Osteocyte (in vitro differentiated cells): ENCODE data around the gene MAP3K20. TPM values are rescaled to one million over a fixed set of nuclear protein-coding genes. Genes with fewer than 3 reads are reported as not detected.
"Not testable (repeated sequence)": the region's sequence is repeated elsewhere in the genome, so short reads cannot be mapped to it uniquely, and the experiment has no call there.

Experiments
- DNase-seq: peaks from one replicate; pipeline ENCODE4 v3.0.0; 2021; ENCODE audit warnings: mixed read lengths; ENCODE audit not compliant: unreplicated experiment; ENCODE audit errors: extremely low spot score
- H3K27ac Mint-ChIP-seq: one replicate; pipeline ENCODE4 v1.8.0; 2021; ENCODE audit warnings: mild to moderate bottlenecking, mixed read lengths; ENCODE audit not compliant: unreplicated experiment
- H3K27me3 Mint-ChIP-seq: one replicate; pipeline ENCODE4 v1.8.0; 2021; ENCODE audit warnings: mixed read lengths; ENCODE audit not compliant: unreplicated experiment
- H3K36me3 Mint-ChIP-seq: one replicate; pipeline ENCODE4 v1.8.0; 2021; ENCODE audit warnings: mixed read lengths; ENCODE audit not compliant: unreplicated experiment
- H3K4me1 Mint-ChIP-seq: one replicate; pipeline ENCODE4 v1.8.0; 2021; ENCODE audit warnings: mixed read lengths; ENCODE audit not compliant: unreplicated experiment
- H3K4me3 Mint-ChIP-seq: one replicate; pipeline ENCODE4 v1.8.0; 2021; ENCODE audit warnings: mild to moderate bottlenecking, moderate library complexity, mixed read lengths; ENCODE audit not compliant: unreplicated experiment
- H3K9me3 Mint-ChIP-seq: one replicate; pipeline ENCODE4 v1.8.0; 2021; ENCODE audit warnings: mixed read lengths; ENCODE audit not compliant: unreplicated experiment
- total RNA-seq: library from RNA; stranded (reverse); gene quantifications from 2 replicates; pipeline ENCODE4 v1.2.1, GENCODE V29; 2021
- TF ChIP-seq, protein P1 (sequence below): fragments of 200-600 bp; sonication (generic); IDR thresholded peaks from 2 replicates; pipeline ENCODE4 v1.5.0; 2021; ENCODE audit warnings: antibody characterized with exemption, mild to moderate bottlenecking, moderate library complexity

Gene MAP3K20
- total RNA-seq, 1 donor from 2014 or later: 57.4 TPM

DNA sequence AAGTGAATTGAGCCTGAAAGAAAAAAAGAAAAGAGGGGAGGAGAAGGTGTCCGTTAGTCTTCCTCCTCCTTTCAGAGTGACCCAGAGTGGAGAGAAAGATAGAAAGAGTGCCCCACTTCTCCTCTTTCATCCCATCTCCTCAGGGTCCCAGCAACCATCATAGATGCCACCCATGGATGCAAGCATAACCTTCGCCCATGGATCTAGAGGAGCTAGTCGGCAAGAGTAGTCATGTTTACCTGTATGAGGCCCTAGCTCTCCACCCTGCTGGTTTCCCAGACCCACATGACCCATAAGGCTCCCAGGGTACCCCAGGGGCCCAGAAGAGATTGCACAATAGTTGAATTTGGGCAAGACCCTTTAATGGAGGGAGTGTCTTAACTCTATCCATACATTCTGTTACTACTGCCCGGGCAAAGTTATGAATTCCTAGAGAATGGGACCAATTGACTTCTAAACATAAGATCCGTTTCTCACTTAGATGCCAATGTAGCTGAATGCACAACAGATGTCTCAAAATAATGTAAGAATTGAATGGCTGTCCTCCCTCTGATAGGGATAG lies 223.0 kb downstream of the MAP3K20 start:
- no peaks in the 10 kb centered on the region for H3K27me3 Mint-ChIP-seq
- no peak for DNase-seq
- peaks cover 2% of the 10 kb centered on the region for H3K36me3 Mint-ChIP-seq
- H3K4me3 Mint-ChIP-seq: no peak overlapping the region
- peaks cover 39% of the 10 kb centered on the region for H3K9me3 Mint-ChIP-seq
- H3K27ac Mint-ChIP-seq: no peak overlapping the region
- TF ChIP-seq, protein P1, sequence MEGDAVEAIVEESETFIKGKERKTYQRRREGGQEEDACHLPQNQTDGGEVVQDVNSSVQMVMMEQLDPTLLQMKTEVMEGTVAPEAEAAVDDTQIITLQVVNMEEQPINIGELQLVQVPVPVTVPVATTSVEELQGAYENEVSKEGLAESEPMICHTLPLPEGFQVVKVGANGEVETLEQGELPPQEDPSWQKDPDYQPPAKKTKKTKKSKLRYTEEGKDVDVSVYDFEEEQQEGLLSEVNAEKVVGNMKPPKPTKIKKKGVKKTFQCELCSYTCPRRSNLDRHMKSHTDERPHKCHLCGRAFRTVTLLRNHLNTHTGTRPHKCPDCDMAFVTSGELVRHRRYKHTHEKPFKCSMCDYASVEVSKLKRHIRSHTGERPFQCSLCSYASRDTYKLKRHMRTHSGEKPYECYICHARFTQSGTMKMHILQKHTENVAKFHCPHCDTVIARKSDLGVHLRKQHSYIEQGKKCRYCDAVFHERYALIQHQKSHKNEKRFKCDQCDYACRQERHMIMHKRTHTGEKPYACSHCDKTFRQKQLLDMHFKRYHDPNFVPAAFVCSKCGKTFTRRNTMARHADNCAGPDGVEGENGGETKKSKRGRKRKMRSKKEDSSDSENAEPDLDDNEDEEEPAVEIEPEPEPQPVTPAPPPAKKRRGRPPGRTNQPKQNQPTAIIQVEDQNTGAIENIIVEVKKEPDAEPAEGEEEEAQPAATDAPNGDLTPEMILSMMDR: no peak
- H3K4me1 Mint-ChIP-seq: no peaks in the 10 kb centered on the region

DNA sequence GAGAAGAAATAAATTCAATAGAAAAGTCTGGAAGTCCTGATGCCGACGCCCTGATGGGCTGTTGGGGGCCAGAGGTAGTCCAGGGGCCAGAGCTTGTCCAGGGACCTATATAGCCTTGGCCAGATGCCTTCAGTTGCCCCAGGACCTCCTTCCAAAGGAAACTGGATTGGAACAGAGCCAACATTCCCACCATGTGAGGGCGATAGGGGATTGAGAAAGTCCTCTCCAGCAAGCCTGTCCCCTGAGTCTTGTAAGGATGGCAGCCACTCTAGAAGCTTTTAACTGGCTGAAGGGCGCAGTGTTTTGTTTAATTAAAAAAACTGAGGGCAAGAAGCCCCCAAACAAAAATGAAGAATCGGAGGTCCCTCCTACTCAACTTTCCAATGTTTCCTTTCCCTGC lies 224.1 kb downstream of the MAP3K20 start:
- no peak for DNase-seq
- H3K27me3 Mint-ChIP-seq: peaks cover 3% of the 10 kb centered on the region
- H3K4me1 Mint-ChIP-seq: no peaks in the 10 kb centered on the region
- H3K27ac Mint-ChIP-seq: no peak overlapping the region
- no peak overlapping the region for H3K4me3 Mint-ChIP-seq
- peaks cover 2% of the 10 kb centered on the region for H3K36me3 Mint-ChIP-seq
- peaks cover 39% of the 10 kb centered on the region for H3K9me3 Mint-ChIP-seq
- TF ChIP-seq, protein P1: no peak

DNA sequence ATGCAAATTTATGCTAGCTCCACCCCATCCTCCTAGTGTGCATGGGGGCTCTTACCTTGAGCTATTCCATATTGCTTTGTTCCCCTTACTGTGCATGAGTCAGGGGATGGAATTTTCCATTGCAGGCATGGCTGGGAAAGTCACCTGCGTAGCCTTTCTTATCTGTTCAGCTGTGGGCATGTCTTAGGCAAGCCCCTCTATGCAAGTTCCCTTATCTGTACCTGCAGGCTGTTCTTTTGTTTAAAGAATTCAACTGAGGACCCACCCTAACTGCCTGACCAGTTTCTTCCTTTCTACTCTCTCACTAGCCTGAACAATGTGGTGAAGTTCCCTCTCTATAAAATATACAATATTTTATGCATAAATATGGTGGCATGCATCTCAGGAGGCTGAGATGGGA lies 224.8 kb downstream of the MAP3K20 start:
- peaks cover 6% of the 10 kb centered on the region for H3K27me3 Mint-ChIP-seq
- no peaks in the 10 kb centered on the region for H3K4me1 Mint-ChIP-seq
- peaks cover 2% of the 10 kb centered on the region for H3K36me3 Mint-ChIP-seq
- no peak for DNase-seq
- TF ChIP-seq, protein P1: no peak
- H3K27ac Mint-ChIP-seq: no peak overlapping the region
- peaks cover 39% of the 10 kb centered on the region for H3K9me3 Mint-ChIP-seq
- H3K4me3 Mint-ChIP-seq: no peak overlapping the region

DNA sequence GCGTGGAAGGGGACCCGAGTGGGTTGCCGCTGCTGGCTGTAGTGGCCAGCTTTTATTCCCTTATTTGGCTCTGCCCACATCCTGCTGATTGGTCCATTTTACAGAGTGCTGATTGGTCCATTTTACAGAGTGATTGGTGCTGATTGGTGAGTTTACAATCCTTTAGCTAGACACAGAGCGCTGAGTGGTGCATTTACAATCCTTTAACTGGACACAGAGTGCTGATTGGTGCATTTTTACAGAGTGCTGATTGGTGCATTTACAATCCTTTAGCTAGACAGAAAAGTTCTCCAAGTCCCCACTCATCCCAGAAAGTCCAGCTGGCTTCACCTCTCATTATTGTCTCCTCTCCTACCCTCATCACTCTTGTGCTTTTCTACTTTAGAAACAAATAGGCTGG lies 225.9 kb downstream of the MAP3K20 start:
- H3K9me3 Mint-ChIP-seq: peaks cover 39% of the 10 kb centered on the region
- not testable (repeated sequence) for H3K4me3 Mint-ChIP-seq, H3K27ac Mint-ChIP-seq, H3K36me3 Mint-ChIP-seq, H3K4me1 Mint-ChIP-seq, DNase-seq
- peaks cover 13% of the 10 kb centered on the region for H3K27me3 Mint-ChIP-seq

DNA sequence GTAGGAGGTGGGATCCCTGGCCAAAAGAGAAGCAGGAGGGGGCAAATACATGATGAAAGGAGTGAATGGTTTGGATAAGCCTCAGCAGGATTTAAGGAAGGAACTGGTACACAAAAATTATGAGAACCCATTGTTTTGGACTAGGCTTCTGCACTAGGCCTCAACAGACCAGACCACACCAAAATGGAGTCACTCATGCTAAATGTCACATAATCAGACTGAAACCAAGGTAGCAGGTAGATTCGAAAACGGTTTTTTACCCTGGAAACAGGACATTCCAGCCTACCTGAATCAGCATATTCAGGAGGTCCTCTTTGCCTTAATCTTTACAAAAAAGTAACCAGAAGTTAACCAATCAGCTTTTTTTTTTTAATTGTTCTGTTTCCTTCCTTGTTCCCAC lies 229.7 kb downstream of the MAP3K20 start:
- Mint-ChIP-seq H3K27me3 (peaks cover 13% of the 10 kb centered on the region), H3K36me3 (peaks cover 2% of the 10 kb centered on the region), H3K27ac (no peak overlapping the region), H3K9me3 (peaks cover 18% of the 10 kb centered on the region), H3K4me1 (no peaks in the 10 kb centered on the region), H3K4me3 (no peak overlapping the region)
- TF ChIP-seq, protein P1: no peak
- no peak for DNase-seq

DNA sequence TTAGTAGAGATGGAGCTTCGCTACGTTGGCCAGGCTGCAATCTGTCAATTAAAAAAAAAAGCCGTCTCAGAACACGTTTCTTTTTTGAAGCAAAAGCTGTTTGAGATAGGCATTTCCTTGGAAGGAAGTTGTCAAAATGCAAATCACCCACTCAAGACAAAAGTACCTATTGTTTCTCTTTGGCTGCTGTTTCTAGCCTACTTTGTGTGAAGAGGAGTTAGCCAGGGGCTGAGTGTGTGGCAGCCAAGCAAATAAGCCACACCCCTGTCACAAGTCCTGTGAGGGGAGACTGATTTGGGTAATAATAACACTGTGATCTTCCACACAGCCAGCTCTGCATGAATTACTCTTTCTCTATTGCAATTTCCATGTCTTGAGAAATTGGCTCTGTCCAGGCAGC lies 231.6 kb downstream of the MAP3K20 start:
- Mint-ChIP-seq H3K9me3 (peaks cover 5% of the 10 kb centered on the region), H3K27me3 (peaks cover 13% of the 10 kb centered on the region), H3K4me3 (no peak overlapping the region), H3K27ac (no peak overlapping the region), H3K4me1 (no peaks in the 10 kb centered on the region), H3K36me3 (peaks cover 2% of the 10 kb centered on the region)
- DNase-seq: no peak
- TF ChIP-seq, protein P1: no peak

DNA sequence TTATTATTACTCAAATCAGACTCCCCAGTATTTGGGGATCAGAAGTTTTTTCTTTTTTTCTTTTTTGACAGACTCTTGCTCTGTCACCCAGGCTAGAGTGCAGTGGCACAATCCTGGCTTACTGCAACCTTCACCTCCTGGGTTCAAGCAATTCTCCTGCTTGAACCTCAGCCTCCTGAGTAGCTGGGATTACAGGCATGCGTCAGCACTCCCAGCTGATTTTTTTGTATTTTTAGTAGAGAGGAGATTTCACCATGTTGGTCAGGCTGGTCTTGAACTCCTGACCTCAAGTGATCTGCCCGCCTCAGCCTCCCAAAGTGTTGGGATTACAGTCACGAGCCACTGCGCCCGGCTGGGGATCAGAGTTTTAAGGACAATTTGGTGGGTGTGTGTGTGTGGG lies 233.7 kb downstream of the MAP3K20 start:
- H3K27ac Mint-ChIP-seq, DNase-seq, H3K9me3 Mint-ChIP-seq, H3K4me1 Mint-ChIP-seq, H3K36me3 Mint-ChIP-seq, H3K4me3 Mint-ChIP-seq: not testable (repeated sequence)
- H3K27me3 Mint-ChIP-seq: peaks cover 13% of the 10 kb centered on the region
